ENCODE data around the gene OTULINL.

The OTULINL gene

DNA sequence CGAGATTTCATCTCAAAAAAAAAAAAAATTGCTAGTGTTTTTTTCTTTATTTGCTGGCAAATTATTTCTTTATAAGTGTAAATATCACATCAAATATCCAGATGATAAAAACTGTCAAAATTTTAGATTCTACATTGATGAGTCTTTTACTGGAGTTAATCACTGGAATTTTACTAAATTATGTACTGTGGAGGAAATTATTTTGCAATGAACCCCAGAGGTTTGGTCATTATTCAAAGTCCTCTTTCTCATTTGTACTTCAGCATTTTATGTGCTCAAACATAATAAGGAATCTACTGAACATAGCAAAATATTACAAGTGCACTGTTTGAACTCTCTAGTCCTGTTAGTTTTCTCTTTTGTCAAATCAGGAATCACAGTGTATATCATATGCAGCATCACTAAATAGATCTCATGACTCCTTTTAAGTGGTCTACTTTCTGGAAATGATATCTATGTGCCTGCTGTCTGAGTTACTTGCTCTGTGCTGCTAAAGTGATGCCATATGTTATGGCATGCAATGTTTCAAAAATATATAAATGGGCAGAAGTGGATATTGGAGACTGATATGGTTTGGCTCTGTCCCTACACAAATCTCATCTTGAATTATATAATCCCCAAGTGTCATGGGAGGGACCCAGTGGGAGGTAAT lies 18.0 kb downstream of the OTULINL start:
- in situ Hi-C loops (cut with MboI; ENCODE audit: low sequenced_read_pairs): no loop called here

DNA sequence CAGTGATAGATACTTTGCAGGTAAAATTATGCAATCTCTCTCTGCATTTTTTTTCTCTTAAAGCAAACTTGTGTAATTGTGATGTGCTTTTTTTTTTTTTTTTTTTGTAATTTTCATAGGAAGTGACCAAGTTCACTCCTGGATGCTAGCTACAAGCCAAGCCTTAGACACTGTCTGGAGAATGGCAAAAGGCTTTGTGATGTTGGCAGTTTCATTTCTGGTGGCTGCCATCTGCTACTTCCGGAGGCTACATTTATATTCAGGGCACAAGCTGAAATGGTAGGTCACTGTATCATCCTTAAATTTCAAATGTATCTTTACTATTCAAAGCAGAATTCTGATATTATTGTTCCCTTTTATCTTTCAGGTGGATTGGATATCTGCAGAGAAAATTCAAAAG lies 19.3 kb downstream of the OTULINL start:
- in situ Hi-C loops (cut with MboI; ENCODE audit: low sequenced_read_pairs): no loop called here

DNA sequence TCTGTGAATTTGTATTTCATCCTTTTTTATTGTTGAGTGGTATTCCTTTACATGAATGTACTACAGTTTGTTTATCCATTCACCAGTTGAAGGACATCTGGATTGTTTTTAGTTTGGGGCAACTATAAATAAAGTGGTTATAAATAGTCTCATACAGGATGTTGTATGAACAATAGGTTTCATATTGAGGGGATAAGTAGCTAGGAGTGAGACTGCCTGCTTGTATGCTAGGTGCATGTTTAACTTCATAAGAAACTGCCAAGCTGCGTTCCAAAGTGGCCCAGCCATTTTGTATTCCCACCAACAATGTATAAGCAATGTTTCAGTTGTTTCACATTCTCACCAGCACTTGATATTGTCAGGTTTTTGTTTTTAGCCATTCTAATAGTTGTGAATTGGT lies 21.5 kb downstream of the OTULINL start:
- in situ Hi-C loops (cut with MboI; ENCODE audit: low sequenced_read_pairs): no loop called here

DNA sequence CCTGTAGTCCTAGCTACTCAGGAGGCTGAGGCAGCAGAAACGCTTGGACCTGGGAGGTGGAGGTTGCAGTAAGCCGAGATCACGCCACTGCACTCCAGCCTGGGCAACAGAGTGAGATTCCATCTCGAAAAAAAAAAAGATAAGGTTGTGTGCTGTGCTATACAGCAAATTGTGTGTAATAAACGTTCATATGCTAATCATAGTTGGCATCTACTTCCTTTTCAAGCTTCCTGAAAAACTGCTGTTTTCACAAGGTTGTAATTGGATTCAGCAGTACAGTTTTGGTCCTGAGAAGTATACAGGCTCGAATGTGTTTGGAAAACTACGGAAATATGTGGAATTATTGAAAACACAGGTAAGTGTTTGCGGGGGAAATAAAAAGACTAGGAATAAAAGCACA lies 25.5 kb downstream of the OTULINL start:
- in situ Hi-C loops (cut with MboI; ENCODE audit: low sequenced_read_pairs): no loop called here

DNA sequence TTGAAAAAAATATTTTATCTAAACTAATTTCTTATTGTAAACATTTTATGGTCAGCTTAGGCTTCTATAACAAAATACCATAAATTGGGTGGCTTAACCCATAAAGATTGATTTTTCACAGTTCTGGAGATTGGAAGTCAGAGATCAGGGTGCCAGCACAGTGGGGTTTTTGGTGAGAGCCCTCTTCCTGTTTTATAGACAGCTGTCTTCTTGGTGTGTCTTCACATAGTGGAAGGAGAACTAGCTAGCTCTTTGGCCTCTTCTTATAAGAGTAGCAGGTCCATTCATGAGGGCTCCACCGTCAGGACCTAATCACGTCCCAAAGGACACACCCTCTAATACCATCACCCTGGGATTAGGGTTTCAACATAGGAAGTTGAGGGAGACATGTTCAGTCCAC lies 26.6 kb downstream of the OTULINL start:
- in situ Hi-C loops (cut with MboI; ENCODE audit: low sequenced_read_pairs): no loop called here

DNA sequence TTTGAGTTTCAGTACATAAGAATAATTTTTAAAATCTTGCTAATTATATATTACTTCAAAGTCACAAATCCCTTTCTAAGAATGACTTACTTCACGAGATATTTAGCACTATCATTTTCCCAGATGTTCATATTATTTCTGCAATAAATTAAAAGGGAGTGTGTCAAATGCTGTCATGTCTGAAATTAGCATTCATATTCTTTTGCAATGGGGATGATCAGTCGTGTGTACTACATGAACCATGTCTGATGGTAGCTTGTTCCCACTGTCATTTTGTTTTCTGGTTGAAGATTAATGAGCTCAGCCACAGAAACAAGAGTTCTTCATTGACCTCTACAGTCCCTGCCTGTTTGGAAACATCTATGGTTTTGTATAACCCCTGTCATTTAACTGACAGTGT lies 30.1 kb downstream of the OTULINL start:
- in situ Hi-C loops (cut with MboI; ENCODE audit: low sequenced_read_pairs): no loop called here

DNA sequence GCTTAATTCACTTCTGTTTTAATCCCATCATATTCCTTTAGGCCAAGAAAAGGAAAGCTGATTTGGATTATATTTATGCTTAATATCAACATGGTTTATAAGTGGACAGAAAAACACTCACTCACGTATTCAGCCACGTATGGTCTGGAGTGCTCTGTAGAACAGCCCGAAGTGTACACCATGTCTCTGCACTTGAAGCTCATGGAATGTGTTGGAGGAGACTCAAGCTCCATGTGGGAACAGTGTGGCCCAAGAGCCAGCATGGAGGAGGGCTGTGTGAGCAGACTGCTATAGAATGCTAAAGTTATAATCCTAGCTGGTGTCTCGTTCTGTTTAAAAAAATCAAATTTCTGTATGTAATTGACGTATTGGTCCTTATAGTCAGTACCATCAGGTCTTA lies 32.9 kb downstream of the OTULINL start:
- in situ Hi-C loops (cut with MboI; ENCODE audit: low sequenced_read_pairs): no loop called here

DNA sequence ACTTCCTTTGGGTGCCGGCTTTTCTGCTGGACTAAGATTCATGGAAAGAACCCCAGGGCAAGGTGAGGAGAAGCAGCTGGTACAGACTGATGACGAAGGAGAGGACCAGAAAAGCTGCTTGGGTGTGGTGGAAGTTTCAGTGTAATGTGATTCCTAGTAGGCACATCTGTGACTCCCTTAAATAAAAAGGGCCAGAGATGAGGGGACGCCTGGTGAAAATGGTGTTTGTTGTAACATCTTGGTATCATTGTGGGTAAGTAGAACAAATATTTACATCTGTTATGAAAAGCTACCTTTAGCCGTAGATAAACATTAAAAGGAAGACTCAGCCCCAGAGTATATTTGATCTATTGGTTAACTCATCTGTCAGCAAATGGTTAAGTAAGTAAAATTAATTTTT lies 33.8 kb downstream of the OTULINL start:
- in situ Hi-C loops (cut with MboI; ENCODE audit: low sequenced_read_pairs): no loop called here

DNA sequence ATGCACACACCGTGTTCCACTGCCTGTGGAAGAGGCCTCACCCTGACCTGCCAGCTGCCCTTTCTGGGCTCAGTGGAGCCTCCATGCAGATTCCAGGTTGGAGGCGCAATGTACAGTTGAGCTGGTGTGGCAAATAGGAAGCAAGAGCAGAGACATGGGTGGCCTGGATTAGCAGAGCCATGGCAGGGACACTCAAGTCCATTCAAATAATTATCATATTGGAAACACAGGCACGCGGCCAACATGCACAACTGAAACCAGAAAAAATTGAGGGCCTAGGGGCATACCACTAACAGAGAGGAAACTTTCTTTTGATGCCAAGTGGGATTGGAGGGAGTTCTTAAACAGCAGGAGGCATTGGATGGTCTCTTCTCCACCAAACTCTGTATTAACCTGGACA lies 35.8 kb downstream of the OTULINL start:
- in situ Hi-C loops (cut with MboI; ENCODE audit: low sequenced_read_pairs): no loop called here

DNA sequence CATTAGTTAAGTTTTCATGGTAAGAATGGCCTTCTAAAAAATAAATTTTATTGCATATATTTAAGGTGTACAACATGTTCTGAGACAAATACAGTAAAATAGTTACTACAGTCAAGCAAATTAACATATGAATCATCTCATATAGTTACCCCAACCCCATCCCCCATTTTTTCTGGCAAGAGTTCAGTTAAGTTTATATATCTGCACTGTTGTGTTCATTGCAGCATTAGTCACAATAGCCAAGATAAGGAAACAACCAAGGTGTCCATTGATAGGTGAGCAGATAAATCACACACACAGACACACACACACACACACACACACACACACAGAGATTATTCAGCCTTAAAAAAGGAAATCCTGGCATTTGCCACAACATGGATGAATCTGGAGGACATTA lies 45.7 kb downstream of the OTULINL start:
- in situ Hi-C loops (cut with MboI; ENCODE audit: low sequenced_read_pairs): loop anchor here (25.0 kb wide), 3 partner anchors 265 to 640 kb away; no protein-coding TSS in a partner anchor

DNA sequence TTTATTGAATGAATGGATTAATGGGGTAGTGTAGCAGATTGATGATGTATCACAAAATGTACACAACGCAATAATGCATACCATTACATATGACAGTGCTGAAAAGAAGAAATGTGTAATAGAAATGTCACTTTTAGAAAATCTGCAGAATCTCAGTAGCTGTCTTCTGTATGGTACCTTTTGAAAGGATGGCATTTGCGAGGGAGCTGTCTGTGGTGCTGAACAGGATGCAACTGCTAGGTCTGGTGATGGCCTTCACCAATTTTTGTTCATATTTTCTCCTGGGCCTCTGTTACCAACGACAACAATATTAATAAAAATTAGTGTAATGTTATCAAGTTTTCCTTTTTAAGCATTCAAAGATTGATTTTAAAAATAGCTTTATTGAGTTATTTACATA lies 46.8 kb downstream of the OTULINL start:
- in situ Hi-C loops (cut with MboI; ENCODE audit: low sequenced_read_pairs): loop anchor here (25.0 kb wide), 3 partner anchors 266 to 641 kb away; no protein-coding TSS in a partner anchor

DNA sequence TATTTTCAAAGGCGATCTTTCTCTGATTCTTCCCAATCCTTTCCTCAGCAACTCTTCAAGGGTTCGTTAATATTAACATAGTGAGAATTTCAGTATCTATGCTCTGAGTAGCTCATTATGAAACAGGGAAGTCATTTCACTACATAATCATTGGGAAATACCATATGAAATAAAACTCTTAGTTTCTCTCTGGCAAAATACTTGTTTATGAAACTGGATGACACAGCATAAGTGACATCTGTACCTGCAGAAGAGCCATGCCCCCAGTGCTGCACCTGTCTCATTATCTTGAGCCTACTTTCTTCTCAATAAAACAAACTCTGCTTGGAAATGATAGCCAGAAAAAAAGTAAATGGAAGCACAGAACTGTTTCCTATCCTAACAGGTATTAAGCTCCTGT lies 49.1 kb downstream of the OTULINL start:
- in situ Hi-C loops (cut with MboI; ENCODE audit: low sequenced_read_pairs): loop anchor here (25.0 kb wide), 3 partner anchors 268 to 643 kb away; no protein-coding TSS in a partner anchor

DNA sequence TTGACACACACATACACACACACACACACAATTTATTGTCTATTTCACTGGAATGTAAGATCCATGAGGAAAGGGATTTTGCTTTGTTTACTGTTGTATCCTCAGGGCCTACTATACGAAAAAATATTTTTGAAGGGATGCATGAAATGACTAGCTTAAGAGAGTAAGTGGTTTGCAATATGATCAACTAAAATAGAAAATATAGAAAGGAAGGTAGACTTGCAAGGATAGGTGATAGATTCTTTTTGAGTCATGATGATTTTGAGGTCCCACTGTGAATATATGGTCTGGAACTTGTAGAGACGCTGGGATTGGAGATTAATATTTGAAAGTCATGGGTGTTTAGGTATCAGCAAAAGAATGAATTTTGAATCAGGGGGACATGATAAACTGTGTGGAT lies 54.1 kb downstream of the OTULINL start:
- in situ Hi-C loops (cut with MboI; ENCODE audit: low sequenced_read_pairs): loop anchor here (25.0 kb wide), 3 partner anchors 273 to 648 kb away; no protein-coding TSS in a partner anchor

DNA sequence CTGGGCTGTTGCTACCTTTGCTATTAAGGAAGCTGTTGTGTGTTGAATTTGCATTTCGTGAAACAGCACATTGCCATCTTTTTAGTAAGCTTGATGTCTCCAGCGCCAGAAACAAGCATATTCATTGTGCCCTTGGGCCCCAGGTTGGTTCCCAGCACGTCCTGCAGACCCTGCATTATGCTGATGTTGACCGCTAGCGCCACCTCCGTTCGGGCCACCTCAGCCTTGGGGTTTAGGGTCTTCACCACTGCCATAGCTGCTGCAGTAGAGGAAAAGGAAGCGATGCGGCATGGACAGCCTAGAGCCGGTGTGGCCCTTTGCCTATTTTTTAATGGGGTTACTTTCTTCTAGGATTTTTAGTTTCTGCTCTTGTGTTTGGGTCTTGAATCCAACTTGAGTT lies 59.2 kb downstream of the OTULINL start:
- in situ Hi-C loops (cut with MboI; ENCODE audit: low sequenced_read_pairs): loop anchor here (25.0 kb wide), 3 partner anchors 278 to 653 kb away; no protein-coding TSS in a partner anchor

DNA sequence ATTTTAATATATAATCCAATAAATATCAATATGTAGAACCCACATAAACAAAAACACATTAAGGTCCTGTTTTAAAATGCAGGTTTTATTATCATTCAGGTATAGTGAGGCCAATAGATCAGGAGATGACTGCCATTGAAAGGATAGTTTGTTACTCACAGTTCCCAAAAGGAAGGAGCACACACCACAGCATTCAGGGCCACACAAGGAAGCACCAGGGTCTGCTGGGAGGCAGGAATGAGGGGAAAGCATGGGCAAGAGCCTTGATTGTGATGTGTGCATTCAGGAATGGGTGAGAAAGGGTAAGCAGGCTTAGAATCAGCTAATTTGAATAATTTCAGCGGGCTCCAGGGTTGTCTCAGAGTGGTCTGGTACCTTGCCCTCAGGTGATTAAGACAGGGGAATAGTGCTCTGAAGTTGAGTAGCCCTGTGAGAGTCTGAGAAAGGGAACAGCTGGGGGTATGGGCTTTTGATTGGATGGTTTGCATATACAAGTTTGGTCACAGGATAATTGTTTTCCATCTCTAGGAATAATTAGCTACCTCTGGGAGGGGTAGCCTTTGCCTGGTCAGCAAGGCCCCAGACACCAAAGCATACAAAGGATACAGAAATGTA lies 63.1 kb downstream of the OTULINL start:
- in situ Hi-C loops (cut with MboI; ENCODE audit: low sequenced_read_pairs): loop anchor here (25.0 kb wide), 3 partner anchors 282 to 657 kb away; no protein-coding TSS in a partner anchor

DNA sequence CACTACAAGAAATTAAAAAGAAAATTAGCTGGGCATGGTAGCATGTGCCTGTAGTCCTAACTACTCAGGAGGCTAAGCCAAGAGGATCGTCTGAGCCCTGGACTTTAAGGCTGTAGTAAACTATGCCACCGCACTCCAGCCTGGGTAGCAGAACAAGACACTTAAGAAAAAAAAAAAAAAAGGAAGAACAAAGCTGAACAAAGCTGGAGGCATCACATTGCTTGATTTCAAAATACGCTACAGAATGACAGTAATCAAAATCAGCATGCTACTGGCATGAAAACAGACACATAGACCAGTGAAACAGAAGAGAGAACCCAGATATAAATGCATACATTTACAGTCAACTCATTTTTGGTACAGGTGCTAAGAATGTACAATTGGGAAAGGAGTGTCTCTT lies 68.5 kb downstream of the OTULINL start:
- in situ Hi-C loops (cut with MboI; ENCODE audit: low sequenced_read_pairs): no loop called here

DNA sequence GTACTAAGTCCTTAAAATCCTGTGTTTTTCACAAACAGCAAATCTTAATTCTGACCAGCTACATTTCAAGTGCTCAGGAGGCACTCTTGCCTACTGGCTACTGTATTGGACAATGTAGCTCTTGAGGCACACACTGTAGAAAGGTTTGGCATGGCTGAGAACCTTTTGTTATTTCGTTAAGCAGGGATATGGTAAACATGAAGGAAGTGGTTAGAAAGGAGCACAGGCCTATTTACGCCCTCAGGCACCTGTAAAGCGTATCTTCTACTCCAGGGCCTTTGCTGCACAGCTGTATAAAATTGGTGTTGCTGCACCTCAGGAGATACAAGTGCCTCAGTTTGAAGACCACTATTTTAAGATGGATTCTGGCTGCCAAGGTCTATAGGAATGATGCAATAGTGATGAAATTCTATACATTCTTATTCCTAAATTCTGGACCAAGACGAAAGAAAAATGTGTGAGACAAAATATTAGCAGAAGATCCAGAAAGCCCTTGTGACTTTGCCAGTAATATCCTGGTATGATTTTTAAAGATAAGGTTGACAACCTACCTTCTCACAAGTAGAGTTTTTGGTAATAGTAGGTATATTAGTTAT lies 73.7 kb downstream of the OTULINL start:
- in situ Hi-C loops (cut with MboI; ENCODE audit: low sequenced_read_pairs): no loop called here

DNA sequence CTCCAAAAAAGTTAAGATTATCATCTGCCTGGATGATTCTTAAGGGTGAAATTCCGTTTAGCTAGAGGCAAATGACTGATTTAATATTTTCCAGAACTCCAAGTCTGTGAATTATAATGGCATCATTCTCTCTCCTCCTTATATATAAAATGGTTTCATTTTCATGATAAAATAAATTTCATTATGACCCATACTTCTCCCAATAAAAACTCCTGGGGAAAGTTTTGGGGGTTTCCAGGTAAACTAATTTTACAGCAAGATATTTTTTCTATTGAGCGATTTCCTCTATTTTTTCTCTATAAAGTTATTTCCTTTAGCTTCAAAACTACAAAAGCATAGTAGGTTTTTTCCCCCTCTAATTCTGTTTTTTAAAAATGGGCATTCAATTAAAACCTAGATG lies 75.3 kb downstream of the OTULINL start:
- in situ Hi-C loops (cut with MboI; ENCODE audit: low sequenced_read_pairs): no loop called here

DNA sequence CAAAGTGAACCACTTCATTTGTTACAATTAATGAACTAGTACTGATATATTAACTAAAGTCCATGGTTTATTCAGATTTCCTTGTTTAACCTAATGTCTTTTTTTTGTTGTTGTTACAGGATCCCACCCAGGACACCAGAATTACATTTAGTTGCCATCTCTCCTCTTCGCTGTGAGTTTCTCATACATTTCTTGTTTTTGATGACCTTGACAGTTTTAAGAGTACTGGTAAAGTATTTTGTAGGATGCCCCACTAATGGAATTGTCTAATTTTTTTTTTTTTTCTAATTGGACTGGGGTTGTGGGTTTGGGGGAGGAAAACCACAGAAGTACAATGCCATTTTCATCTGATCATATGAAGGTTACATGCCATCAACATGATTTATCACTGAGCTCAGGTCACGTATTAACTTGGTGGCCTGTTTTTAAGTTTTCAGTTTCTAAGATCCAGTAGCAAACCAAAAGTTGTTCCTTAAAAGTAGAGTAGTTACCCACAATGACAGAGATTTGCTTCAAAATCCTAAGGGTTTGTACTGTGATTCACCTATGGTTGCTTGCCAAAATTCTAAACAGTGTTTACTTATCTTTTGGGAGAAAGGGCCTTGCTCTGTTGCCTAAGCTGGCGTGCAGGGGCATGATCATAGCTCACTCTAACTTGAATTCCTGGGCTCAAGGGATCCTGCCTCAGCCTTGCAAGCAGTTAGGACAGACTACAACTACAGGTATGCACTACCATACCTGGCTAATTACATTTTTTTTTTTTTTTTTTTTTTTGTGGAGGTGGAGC lies 78.4 kb downstream of the OTULINL start:
- in situ Hi-C loops (cut with MboI; ENCODE audit: low sequenced_read_pairs): no loop called here

DNA sequence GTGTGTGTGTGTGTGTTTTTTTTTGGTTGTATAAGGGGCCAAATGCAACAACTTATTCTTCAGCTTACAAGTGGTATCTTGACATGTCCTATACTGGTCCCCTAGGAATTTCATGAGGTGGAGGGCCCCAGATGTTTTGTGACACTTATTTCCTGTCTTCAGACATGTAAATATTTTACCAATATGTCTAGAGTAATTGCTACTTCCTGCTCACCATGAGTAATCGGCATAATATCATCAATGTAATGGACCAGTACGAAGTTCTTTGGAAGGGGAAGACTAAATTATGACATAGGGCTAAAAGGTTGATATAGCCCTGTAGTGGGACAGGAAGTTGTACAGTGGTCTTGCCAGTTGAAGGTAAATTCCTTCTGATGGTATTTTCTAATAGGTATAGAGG lies 79.2 kb downstream of the OTULINL start:
- in situ Hi-C loops (cut with MboI; ENCODE audit: low sequenced_read_pairs): no loop called here
